Stimulated activated CD4-positive, alpha-beta T cell treated with anti-CD3 and anti-CD28 coated beads, TNF-alpha, amount 100 ng/mL, for 4 hours (primary cell): ENCODE data around the gene CIDEB.
A peak's percentile ranks its signal among the peaks of the same experiment; 100 is the strongest.
"Not testable (repeated sequence)": the region's sequence is repeated elsewhere in the genome, so short reads cannot be mapped to it uniquely, and the experiment has no call there.

ENCODE experiments used
- DNase-seq, 3 experiments: peaks; one replicate each; pipeline ENCODE4 v3.0.0-alpha.2; 2020; ENCODE audit warnings: low read depth in 3 of 3

The CIDEB gene

GRCh38 chr14:24307575-24308341 is at the start of gene CIDEB:
Gene CIDEB, minus strand, starts transcription at chr14:24307977. Its CDS starts 119 bp downstream, at chr14:24307858.
- peak in 1 of 3 experiments; percentile 43 for DNase-seq

GRCh38 chr14:24356208-24356607 is 48.4 kb upstream of the CIDEB start:
- DNase-seq, result no peak

GRCh38 chr14:24355009-24355408 is 47.2 kb upstream of the CIDEB start:
- DNase-seq, result no peak

- not testable (repeated sequence) for DNase-seq
These were observed 46.7 kb upstream of the CIDEB start for GRCh38 chr14:24354482-24354825.

- DNase-seq, result no peak
These were observed 46.0 kb upstream of the CIDEB start for GRCh38 chr14:24353559-24354481.

GRCh38 chr14:24351517-24351916 is 43.7 kb upstream of the CIDEB start:
- no peak for DNase-seq

- DNase-seq, result no peak
These were observed 42.0 kb upstream of the CIDEB start for GRCh38 chr14:24349742-24350141.

GRCh38 chr14:24348186-24348585 is 40.4 kb upstream of the CIDEB start:
- DNase-seq, result no peak

- DNase-seq, result no peak
These were observed 39.4 kb upstream of the CIDEB start for GRCh38 chr14:24347134-24347533.

- DNase-seq, result no peak
These were observed 36.3 kb upstream of the CIDEB start for GRCh38 chr14:24343795-24344660.

- no peak for DNase-seq
These were observed 35.1 kb upstream of the CIDEB start for GRCh38 chr14:24342889-24343288.

GRCh38 chr14:24340606-24341005 is 32.8 kb upstream of the CIDEB start:
- no peak for DNase-seq

GRCh38 chr14:24339284-24340151 is 31.7 kb upstream of the CIDEB start, which contains the start of gene RIPK3:
Gene RIPK3, minus strand, starts transcription at chr14:24339991. Its CDS starts 165 bp downstream, at chr14:24339826.
- DNase-seq, result peak; percentile 42 to 54 (median 44)

- no peak for DNase-seq
These were observed 31.1 kb upstream of the CIDEB start for GRCh38 chr14:24338843-24339242.

- DNase-seq, result no peak
These were observed 30.0 kb upstream of the CIDEB start for GRCh38 chr14:24337824-24338175.

GRCh38 chr14:24337144-24337823 is 29.5 kb upstream of the CIDEB start:
- DNase-seq, result no peak

- no peak for DNase-seq
These were observed 27.8 kb upstream of the CIDEB start for GRCh38 chr14:24335461-24336171.

- no peak for DNase-seq
These were observed 26.9 kb upstream of the CIDEB start, which contains the start of gene ADCY4 for GRCh38 chr14:24334431-24335291. Gene ADCY4, minus strand, starts transcription at chr14:24335071. Its CDS starts 419 bp downstream, at chr14:24334652.
